Stimulated activated CD4-positive, alpha-beta T cell treated with anti-CD3 and anti-CD28 coated beads, Interleukin-4, amount 100 ng/mL, for 4 hours (primary cell): Measurements from ENCODE around the gene PRM2.

Experiments
- DNase-seq, 2 experiments: peaks; one replicate each; pipeline ENCODE4 v3.0.0-alpha.2; 2020

The PRM2 gene

DNA sequence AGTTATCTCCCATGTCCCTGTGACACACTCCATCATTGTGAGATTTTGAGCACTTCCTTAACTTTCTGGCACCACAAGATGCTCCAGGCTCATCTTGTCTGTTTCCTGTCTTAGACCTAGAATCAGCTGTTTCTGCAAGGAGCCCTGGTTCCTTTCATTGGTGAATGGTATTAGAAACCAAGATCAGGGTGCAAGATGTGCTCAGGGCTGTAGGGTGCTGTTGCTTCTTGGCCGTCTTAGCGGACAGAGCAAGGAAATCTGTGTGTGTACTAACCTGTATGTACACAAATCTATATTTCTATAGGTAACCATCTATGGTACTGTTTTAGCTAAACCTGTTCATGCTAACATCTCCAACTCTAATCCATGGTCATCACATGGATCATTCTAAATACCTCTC lies 12.9 kb upstream of the PRM2 start:
- no peak for DNase-seq

DNA sequence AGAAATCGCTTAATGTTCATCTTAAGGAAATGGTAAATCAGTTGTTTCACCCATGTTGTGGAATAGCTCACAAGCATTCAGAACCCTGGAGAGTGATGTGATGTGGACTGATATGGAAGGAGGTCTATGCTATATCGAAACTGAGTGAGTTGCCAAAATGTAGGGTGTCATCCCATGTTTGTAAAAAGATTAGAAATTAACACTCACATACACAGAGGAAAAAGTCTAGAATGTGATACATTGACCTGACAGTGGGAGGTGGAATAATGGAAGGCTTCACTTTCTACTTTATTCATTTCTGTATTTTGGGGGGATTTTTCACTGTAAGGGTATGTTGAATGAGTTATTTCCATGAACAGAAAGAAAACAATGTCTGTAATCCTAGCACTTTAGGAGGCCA lies 9.6 kb upstream of the PRM2 start:
- no peak for DNase-seq

DNA sequence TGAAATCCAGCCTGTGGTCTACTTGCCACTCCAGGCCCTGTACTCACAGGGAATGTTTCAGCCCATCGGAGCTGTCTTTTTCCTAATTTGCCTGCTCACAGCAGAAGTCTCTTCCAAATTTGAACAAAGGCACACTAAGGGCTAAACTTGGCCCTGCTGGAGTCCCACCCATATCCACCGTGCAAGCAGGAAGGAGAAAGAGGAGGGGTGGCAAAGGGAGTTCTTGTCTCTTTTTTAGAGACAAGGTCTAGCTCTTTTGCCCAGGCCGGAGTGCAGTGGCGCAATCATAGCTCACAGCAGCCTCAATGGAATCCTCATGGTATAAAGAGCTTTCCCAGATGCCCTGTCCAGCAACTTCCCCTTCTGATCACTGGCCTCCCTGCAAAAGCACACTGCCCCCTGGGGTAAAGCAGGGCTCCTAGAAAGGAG lies 7.6 kb upstream of the PRM2 start:
- DNase-seq, result no peak

DNA sequence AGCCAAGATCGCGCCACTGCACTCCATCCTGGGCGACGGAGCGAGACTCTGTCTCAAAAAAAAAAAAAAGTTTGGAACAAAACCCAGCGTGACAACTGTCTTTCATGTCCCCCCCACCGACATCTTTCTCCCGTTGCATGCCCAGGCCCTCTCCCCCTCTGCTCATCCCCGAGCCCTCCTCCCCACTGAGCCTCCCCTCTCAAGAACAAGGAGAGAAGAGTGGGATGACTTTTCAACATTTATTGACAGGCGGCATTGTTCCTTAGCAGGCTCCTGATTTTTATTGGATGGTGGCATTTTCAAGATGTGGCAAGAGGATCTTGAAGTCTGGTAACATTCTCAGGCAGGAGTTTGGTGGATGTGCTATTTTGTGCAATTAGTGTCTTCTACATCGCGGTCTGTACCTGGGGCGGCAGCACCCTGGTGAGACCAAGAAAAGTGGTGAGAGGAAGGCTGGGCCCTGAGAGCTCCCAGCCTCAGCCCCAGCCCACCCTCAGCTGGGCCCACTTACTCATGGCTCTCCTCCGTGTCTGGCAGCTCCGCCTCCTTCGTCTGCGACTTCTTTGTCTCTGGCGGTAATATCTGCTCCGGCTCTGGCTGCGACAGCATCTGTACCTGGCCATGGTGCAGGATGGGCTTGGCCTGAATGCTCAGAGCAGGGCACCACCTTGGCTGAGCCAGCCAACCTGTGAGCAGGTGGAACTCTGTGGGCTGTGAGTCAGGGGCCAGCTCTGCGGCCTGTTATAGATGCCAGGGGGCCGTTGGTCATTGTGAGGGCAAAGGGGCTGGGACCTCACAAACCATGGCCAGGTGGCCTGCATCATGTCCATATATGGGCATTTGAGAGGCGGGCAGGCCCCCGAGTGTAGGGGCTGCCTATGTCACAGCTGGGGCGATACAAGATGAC lies 4.6 kb upstream of the PRM2 start, which contains the start of gene PRM1:
Gene PRM1 (minus strand): TSS at position 715 of the 907 bp plus-strand sequence. CDS start 92 bp downstream, at position 623.
- DNase-seq, result no peak

DNA sequence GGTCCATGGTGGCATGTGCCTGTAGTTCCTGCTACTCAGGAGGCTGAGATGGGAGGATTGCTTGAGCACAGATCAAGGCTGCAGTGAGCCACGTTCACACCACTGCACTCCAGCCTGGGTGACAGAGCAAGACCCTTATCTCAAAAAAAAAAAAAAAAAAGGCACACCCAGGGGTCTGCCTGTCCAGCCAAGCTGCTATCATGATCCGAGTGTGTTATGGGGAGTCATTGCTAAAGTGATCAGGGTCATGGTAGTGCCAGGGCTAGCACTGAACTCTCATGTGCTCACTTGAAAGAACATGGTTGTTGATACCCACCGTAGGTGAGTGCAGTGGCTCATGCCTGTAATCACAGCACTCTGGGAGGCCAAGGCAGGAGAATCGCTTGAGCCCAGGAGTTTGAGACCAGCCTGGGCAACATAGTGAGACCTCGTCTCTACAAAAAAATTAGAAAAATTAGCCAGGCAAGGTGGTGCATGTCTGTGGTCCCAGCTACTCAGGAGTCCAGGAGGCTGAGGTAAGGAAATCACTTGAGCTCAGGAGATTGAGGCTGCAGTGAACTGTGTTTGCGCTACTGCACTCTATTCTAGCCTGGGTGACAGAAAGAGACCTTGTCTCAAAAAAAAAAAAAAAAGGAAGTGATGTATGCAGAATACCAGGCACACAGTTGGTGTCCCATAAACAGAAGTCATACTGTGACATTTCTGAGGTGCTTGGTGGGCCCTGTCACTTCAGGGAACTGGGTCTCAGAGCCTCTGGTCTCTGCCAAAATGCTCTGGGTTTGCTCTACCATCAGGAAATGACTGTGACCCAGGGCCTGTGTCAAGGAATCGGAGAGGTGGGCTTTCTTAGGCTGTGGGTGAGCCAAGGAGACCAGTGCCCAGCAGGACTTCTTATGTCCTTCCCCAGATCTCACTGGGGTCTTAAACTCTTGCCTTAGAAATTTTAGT lies 2.7 kb upstream of the PRM2 start:
- no peak for DNase-seq

DNA sequence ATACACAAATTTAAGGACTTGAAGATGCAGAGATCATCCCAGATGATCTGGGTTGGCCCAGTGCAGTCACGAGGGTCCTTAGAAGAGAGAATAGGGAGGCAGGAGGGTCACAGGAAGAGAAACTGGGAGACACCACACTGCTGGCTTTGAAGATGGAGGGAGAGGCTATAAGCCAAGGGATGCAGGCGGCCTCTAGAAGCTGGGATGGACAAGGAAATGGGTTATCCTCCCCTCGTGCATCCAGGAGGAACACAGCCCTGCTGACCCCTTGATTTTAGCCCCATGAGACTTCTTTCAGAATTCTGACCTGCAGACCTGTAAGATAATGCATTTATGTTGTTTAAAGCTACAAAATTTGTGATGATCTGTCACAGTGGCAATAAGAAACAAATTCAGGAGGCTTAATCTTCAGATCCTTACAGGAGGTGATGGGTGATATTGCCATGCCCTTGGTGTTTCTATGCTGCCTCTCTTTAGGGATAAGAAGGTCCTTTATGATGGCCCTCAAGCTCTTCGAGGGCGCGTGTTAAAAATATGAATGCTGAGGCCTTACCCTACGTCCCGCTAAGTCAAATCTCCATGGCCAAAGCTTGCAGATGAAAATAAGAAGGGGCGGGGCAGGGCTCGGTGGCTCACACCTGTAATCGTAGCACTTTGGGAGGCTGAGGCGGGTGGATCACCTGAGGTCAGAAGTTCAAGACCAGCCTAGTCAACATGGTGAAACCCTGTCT lies 1.5 kb upstream of the PRM2 start:
- no peak for DNase-seq

DNA sequence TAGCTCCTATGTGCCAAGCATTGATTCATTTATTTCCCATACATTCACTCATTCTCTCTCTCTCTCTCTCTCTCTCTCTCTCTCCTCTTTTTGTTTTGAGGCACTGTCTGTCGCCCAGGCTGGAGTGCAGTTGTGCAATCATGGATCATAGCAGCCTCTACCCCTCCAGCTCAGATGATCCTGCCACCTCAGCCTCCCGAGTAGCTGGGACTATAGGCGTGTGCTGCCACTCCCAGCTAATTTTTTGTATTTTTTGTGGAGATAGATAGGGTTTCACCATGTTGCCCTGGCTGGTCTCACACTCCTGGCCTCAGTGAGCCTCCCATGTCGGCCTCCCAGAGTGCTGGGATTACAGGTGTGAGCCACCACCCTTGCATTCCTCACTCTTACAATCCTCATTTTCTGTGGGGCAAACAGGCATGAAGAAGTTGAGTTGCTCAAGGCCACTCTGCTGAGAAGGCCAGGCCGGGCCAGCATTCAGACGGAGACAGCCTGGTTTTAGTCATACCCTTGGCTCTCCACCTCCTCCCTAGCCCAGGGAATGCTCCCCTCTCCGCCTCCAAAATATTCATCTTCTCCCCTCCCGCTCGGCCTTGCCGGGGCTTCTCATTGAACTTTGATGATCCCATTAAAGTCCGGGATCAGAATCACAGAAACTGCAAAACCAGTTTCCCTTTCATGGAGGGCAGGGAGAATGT lies 765 bp upstream of the PRM2 start:
- no peak for DNase-seq

DNA sequence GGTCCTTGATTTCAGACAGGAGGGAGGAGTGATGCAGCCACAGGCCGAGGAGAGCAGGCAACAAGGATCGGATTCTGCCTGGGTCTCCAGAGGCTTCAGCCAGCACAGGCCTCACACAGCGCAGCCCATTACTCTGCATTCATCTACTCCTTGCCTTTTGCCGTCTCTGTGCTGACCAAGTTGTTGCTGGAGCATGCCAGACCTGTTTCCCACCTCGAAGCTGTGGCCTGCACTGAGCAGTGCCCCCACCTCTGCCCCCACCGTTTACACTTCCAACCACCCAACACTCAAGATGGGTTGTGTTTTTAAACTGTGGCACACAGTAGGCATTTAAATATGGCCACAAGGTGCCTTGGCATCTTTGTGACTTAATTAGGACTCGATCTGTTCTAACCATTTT lies 1.3 kb downstream of the PRM2 start:
- no peak for DNase-seq

DNA sequence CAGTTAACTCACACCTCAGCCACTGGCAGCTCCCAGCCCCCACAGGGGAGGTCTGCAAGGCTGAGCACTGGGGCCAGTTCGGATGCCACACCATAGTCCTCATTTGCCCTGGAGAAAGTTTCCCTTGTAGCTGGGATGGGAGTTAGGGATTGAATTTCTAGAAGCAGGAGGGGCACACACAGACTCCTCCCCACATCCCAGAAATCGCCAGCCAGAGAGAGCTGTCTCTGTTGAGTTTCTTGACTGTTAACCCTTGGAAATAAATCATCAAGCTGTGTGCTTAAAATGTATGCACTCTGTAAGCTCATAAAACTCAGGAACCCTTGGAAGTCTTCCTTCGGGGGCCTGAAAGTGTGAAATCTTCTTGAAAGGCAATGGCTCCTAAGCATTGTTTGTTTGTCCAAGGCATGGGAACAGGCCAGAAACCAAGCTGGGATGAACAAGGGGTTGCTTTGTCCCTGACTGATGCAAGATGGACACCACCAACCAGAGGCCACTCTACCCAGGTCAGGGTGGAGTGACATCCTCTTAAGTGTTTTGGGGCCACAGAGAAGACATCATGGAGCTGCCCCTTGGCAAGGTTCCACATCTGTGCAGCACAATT lies 2.5 kb downstream of the PRM2 start:
- no peak for DNase-seq

DNA sequence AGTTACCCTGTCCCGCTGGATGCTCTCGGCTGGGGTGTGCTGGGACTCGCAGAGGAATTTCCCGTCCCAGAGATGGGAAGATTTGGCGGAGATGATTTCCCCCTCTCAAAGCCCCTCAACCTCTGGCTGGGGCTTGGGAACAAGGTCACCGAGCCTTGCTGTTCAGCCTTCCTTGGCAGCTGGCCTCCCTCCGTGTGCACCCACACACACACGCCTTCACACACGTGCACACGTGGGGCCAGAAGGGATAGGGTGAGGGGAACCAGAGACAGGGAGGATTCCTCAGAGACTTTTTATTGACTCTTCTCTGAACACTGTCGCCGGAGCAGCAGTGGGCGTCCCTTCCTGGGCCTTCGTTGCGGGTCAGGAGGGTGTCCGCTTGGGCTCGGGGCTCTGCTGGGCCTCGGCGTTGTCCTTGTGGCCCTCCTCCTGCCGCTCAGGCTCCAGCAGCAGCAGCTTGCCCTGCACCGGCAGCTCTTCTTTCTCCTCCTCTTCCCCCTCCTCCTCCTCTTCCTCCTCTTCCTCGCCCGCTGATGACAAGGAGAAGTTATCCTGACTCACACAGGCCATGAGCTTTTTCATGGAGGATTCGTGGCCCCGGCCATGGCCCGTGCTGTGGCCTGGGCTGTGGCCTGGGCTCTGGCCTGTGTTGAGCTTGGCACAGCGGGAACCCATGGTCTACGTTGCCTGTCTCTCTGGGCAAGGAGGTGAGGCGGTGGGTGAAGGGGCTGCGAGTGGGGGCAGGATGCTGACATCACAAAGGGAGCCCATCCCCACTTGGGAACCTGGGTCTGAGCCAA lies 3.2 kb downstream of the PRM2 start, which contains the start of gene PRM3:
Gene PRM3 (minus strand): TSS at position 709 of the 800 bp plus-strand sequence. CDS start 34 bp downstream, at position 675.
- DNase-seq, result no peak

DNA sequence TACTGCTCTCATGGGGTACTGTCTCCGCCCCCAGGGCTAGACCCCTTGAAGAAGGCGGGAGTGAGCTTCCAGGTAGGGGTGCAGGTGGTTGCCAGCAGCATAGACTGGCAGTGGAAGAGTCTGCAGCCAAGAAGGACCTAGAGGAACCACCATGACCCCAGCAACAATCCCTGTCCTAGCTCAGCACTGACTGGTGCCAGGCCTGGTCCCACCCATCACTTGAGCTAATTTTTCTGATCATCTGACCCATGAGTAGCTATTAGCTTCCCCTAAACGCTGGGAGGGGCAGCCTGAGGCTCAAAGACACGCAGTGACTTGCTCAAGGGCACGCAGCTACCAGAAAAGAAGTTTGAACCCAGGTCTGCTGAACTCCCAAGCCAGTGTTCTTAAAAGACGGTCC lies 3.8 kb downstream of the PRM2 start:
- DNase-seq, result no peak

DNA sequence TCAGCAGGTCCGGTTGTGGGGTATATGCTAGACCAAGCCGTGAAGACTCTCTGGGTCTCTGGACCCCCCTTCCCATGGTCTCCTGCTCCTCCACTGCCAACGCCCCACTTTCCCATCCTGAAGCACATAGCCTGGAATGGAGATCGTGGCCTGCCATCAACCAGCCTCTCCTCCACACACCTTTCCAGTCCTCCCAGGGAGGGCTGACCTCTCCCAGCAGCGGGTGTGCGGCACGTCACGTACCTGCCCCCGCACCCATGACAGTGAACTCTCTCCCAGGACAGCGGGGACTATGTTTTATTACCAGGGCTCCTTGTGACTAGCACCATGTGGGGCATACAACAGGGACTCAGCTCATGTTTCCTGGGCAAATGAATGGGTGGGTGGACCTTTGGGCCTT lies 4.7 kb downstream of the PRM2 start:
- DNase-seq, result no peak

DNA sequence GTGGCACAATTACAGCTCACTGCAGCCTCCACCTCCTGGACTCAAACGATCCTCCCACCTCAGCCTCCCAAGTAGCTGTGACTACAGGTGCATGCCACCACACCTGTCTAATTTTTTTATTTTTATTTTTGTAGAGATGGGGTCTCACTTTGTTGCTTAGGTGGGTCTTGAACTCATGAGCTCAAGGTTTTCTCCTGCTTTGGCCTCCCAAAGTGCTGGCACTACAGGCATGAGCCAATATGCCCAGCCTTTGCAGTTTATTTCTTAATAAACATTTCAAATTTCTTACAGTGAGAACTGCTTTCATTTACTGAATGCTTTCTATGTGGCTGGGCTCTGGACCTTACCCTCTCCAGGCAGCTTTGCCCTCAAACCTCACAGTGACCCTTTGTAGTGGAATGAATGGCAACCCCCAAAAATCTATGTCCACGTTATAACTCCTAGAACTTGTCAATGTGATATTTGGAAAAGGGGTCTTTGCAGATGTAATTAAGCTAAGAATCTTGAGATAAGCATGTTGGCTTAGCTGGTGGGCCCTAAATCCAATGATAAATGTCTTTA lies 5.6 kb downstream of the PRM2 start:
- DNase-seq, result no peak

DNA sequence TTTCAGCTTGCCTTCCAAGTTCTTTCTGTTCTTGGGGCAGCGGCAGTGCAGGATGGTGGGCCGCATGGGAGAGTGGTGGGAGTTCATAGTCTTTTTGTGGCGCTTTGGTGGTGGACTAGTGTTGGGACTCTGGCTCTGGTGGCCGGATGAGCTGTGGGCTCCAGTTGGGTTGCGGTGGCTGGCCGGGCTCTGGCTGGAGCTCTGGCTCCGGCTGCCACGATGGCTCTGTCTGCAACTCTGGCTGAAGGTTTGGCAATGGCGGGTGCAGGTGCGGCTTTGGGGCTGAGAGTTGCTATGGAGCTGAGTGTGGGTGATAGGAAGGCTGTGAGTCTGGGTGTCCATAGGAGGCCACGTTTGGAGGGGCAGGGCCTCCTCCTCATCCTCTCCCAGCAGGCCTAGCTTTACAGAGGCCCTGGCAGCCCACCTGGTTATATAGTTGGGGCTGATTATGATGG lies 7.3 kb downstream of the PRM2 start, which contains the start of gene TNP2:
Gene TNP2 (minus strand): TSS at position 405 of the 455 bp plus-strand sequence. CDS start 63 bp downstream, at position 342.
- DNase-seq, result no peak

DNA sequence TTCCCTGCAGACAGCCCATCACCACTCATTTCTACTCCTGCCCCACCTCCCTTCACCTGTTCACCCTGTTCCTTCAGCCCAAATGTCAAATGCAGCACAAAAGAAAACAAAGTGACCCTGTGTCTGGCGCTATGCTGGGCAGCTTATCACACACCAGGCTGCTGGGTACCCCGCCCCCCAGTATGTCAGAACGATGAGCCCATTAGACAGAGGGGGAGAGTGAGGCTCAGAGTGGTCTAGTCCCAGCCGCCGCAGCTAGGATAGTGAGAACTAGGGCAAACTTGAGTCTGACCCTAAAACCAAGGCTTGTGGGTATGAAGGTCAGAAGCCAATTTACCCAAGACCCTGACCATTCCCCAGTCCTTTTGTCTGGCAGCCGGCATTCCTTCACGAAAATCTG lies 11.2 kb downstream of the PRM2 start:
- no peak for DNase-seq

DNA sequence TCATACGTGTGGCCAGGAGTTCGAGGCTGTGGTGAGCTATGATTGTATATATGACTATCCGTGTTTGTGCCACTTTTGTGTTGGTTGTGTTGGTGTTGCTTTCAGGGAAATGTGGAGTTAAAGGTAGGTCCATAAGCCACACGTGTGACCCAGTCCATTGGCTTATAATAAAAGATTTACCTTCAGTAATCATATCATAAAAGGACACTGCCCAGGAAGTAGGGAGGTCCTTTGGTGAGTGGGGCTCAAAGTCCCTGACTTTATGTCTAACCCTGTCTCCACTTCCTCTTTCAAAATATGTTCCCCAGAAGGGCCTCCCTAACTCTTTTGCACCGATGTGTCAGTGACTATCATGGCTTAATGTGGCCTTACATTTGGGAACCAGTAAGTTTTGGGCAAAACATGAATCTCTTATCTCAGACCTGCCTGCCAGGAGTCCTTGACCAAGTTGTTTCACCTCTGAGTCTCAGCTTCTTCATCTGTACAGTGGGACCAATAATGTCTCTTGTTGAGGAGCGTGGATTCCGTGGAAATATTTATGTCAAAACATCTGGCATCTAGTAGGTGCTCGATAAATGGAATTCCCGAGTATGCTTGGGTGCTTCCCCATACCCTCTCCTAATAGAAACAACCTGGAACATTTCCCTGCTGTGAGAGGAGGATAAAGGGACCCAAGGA lies 12.0 kb downstream of the PRM2 start:
- DNase-seq, result no peak

DNA sequence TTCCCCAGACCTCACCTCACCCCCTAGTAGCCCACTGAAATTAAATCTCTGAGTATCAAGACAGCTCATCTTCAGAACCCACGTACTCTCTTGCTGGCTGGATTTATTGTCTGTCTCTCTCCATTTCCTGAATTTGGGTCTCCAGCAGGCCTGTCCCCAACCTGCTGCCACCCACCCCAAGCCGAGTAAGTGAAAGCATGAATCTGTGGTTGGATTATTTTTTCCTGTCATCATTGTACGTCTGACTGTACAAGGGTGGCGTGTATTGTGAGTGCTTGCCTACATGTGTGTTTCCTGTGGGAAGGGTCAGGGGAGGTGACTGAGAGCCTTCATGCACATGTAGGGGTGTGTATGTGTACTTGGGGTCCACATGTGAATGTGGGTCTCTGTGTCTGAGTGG lies 12.5 kb downstream of the PRM2 start:
- DNase-seq, result peak; percentile 30 to 57

DNA sequence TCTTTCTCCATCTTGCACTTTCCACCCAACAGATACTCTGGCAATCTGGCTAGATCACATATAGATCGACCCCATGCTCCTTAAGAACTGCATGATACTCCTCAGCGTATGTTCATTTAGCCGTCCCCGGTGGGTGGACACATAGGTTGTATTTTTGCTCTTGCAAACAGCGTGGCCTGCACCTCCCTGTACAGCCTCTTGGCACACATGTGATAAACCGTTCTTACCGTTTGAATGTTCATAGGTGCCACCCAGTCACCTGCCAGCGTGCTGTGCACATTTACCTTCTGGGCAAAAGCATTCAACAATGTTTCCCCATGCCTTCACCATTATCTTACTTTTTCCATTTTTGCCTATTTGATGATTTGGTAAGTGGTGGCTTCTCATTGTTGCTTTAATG lies 13.4 kb downstream of the PRM2 start:
- no peak for DNase-seq

DNA sequence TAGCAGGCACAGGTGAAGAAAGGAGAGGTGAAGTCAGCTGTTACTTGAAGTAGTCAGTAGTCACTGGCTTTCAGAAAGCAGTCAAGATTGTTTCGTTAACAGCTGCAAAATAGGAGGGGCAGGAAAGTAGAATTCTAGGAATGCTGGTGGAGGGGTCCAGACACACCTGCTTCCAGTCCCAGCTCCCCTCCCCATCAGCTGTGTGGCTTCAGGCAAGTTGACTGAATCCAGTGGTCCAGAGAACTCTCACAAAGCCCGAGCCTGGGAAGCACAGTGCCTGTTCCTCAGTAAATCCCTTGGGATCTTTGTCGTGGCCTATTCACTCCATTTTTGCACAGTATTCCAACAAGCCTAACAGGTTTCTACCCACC lies 15.7 kb downstream of the PRM2 start:
- no peak for DNase-seq
